Head of caudate nucleus (tissue), 42 donors: ENCODE data around the gene BRD3.
"Not testable (repeated sequence)": the region's sequence is repeated elsewhere in the genome, so short reads cannot be mapped to it uniquely, and the experiment has no call there.

ENCODE experiments used
- DNase-seq, 42 donors: peaks; one replicate each; pipeline versions ENCODE4 v3.0.0 to v3.0.0-alpha.2; 2020 to 2021; ENCODE audit warnings: mixed read lengths in 7 of 42
- intact Hi-C: fragments of 100-400 bp; cut with DNase I; formaldehyde crosslinking; loops from one replicate; pipeline ENCODE4 v1.15.0; 2022

Gene BRD3

GRCh38 chr9:134067904-134068743 lies at the start of gene BRD3:
BRD3 (minus strand) TSS chr9:134068026; CDS start chr9:134053477, 14,549 bp downstream.
- DNase-seq: peak; percentile 54 to 94 (median 87)
- intact Hi-C loops: loop anchor here (5.0 kb wide), 2 partner anchors 41 to 69 kb away; partner anchors contain the start of genes BRD3OS and WDR5

GRCh38 chr9:134112561-134112960 lies 44.7 kb upstream of the BRD3 start:
- DNase-seq: no peak
- intact Hi-C loops: no loop called here

- DNase-seq: no peak
- intact Hi-C loops: no loop called here
These were observed 43.2 kb upstream of the BRD3 start for GRCh38 chr9:134111064-134111463.

- DNase-seq: no peak
- intact Hi-C loops: no loop called here
These were observed 35.7 kb upstream of the BRD3 start for GRCh38 chr9:134103391-134103998.

GRCh38 chr9:134101623-134102149 lies 33.9 kb upstream of the BRD3 start:
- DNase-seq: no peak
- intact Hi-C loops: no loop called here

GRCh38 chr9:134101133-134101532 lies 33.3 kb upstream of the BRD3 start:
- DNase-seq, intact Hi-C loops: not testable (repeated sequence)

GRCh38 chr9:134100040-134100439 lies 32.2 kb upstream of the BRD3 start:
- intact Hi-C loops: no loop called here
- no peak for DNase-seq

- DNase-seq: peak in 8 of 42 donors; percentile 5 to 61 (median 14)
- intact Hi-C loops: no loop called here
These were observed 31.4 kb upstream of the BRD3 start for GRCh38 chr9:134099123-134099761.

- no peak for DNase-seq
- intact Hi-C loops: no loop called here
These were observed 22.1 kb upstream of the BRD3 start for GRCh38 chr9:134089972-134090371.

GRCh38 chr9:134088063-134088725 lies 20.4 kb upstream of the BRD3 start:
- intact Hi-C loops: no loop called here
- no peak for DNase-seq

- DNase-seq: no peak
- intact Hi-C loops: no loop called here
These were observed 17.8 kb upstream of the BRD3 start for GRCh38 chr9:134085674-134086073.

GRCh38 chr9:134083451-134083850 lies 15.6 kb upstream of the BRD3 start:
- intact Hi-C loops: no loop called here

GRCh38 chr9:134076644-134077043 lies 8.8 kb upstream of the BRD3 start:
- no peak for DNase-seq
- intact Hi-C loops: no loop called here

More at GRCh38 chr9:134083451-134083850, 15.6 kb upstream of the BRD3 start:
- no peak for DNase-seq

GRCh38 chr9:134075689-134076088 lies 7.9 kb upstream of the BRD3 start:
- not testable (repeated sequence) for DNase-seq

GRCh38 chr9:134073500-134073899 lies 5.7 kb upstream of the BRD3 start:
- no peak for DNase-seq
- intact Hi-C loops: no loop called here

More at GRCh38 chr9:134075689-134076088, 7.9 kb upstream of the BRD3 start:
- intact Hi-C loops: not testable (repeated sequence)

- intact Hi-C loops: not testable (repeated sequence)
- DNase-seq: peak in 1 of 42 donors; percentile 23
These were observed 4.9 kb upstream of the BRD3 start for GRCh38 chr9:134072683-134073082.

GRCh38 chr9:134071149-134071548 lies 3.3 kb upstream of the BRD3 start:
- intact Hi-C loops: no loop called here
- DNase-seq: peak in 1 of 42 donors; percentile 34

GRCh38 chr9:134069480-134070399 lies 1.9 kb upstream of the BRD3 start:
- DNase-seq: peak in 1 of 42 donors; percentile 36
- intact Hi-C loops: loop anchor here (5.0 kb wide), 2 partner anchors 42 to 68 kb away; partner anchors contain the start of genes BRD3OS and WDR5
